Measurements from ENCODE around the gene PDAP1.
"Not testable (repeated sequence)": the region's sequence is repeated elsewhere in the genome, so short reads cannot be mapped to it uniquely, and the experiment has no call there.

PDAP1 gene

GRCh38 chr7:99380032-99380822 lies 28.2 kb downstream of the PDAP1 start:
- H3K27ac ChIP-seq (ENCODE audit: insufficient read depth, low read length, poor library complexity, severe bottlenecking), result peak overlapping the region; percentile 98
- peaks cover 52% of the 10 kb centered on the region for H3K4me1 ChIP-seq (ENCODE audit: control insufficient read depth, insufficient read depth, low read length, poor library complexity, severe bottlenecking)
- H3K9me3 ChIP-seq (ENCODE audit: control insufficient read depth, low read length), result no peaks in the 10 kb centered on the region
- peak overlapping the region; percentile 35 for H3K4me3 ChIP-seq (ENCODE audit: insufficient read depth, low read depth, low read length, poor library complexity, severe bottlenecking)
- DNase-seq, result peak in 2 of 3 donors; percentile 23 to 24
- H3K36me3 ChIP-seq (ENCODE audit: control insufficient read depth, insufficient read depth, low read length), result peaks cover 22% of the 10 kb centered on the region
- H3K27me3 ChIP-seq (replicated peaks; ENCODE audit: control insufficient read depth, insufficient read depth, low read length, poor library complexity, severe bottlenecking), result no peaks in the 10 kb centered on the region

GRCh38 chr7:99379693-99380031 lies 28.7 kb downstream of the PDAP1 start:
- Histone ChIP-seq H3K27ac (ENCODE audit: insufficient read depth, low read length, poor library complexity, severe bottlenecking) (peak overlapping the region; percentile 98), H3K4me1 (ENCODE audit: control insufficient read depth, insufficient read depth, low read length, poor library complexity, severe bottlenecking) (peaks cover 51% of the 10 kb centered on the region), H3K36me3 (ENCODE audit: control insufficient read depth, insufficient read depth, low read length) (peaks cover 22% of the 10 kb centered on the region), H3K4me3 (ENCODE audit: insufficient read depth, low read depth, low read length, poor library complexity, severe bottlenecking) (peak overlapping the region; percentile 35)
- H3K27me3 ChIP-seq (replicated peaks; ENCODE audit: control insufficient read depth, insufficient read depth, low read length, poor library complexity, severe bottlenecking); DNase-seq; H3K9me3 ChIP-seq (ENCODE audit: control insufficient read depth, low read length): not testable (repeated sequence)

GRCh38 chr7:99379043-99379577 lies 29.3 kb downstream of the PDAP1 start:
- H3K27me3 ChIP-seq (replicated peaks; ENCODE audit: control insufficient read depth, insufficient read depth, low read length, poor library complexity, severe bottlenecking), result no peaks in the 10 kb centered on the region
- H3K4me1 ChIP-seq (ENCODE audit: control insufficient read depth, insufficient read depth, low read length, poor library complexity, severe bottlenecking), result peaks cover 51% of the 10 kb centered on the region
- peak overlapping the region; percentile 35 for H3K4me3 ChIP-seq (ENCODE audit: insufficient read depth, low read depth, low read length, poor library complexity, severe bottlenecking)
- DNase-seq, result peak; percentile 60 to 67 (median 63)
- H3K36me3 ChIP-seq (ENCODE audit: control insufficient read depth, insufficient read depth, low read length), result peaks cover 17% of the 10 kb centered on the region
- H3K9me3 ChIP-seq (ENCODE audit: control insufficient read depth, low read length), result no peaks in the 10 kb centered on the region
- H3K27ac ChIP-seq (ENCODE audit: insufficient read depth, low read length, poor library complexity, severe bottlenecking), result peak overlapping the region; percentile 98

GRCh38 chr7:99375070-99375807 lies 33.2 kb downstream of the PDAP1 start:
- peak; percentile 49 to 64 (median 61) for DNase-seq
- H3K4me1 ChIP-seq (ENCODE audit: control insufficient read depth, insufficient read depth, low read length, poor library complexity, severe bottlenecking), result peaks cover 26% of the 10 kb centered on the region
- no peaks in the 10 kb centered on the region for H3K27me3 ChIP-seq (replicated peaks; ENCODE audit: control insufficient read depth, insufficient read depth, low read length, poor library complexity, severe bottlenecking)
- peak overlapping the region; percentile 92 for H3K27ac ChIP-seq (ENCODE audit: insufficient read depth, low read length, poor library complexity, severe bottlenecking)
- H3K4me3 ChIP-seq (ENCODE audit: insufficient read depth, low read depth, low read length, poor library complexity, severe bottlenecking), result peak overlapping the region; percentile 88
- H3K9me3 ChIP-seq (ENCODE audit: control insufficient read depth, low read length), result no peaks in the 10 kb centered on the region
- H3K36me3 ChIP-seq (ENCODE audit: control insufficient read depth, insufficient read depth, low read length), result peaks cover 12% of the 10 kb centered on the region

GRCh38 chr7:99374111-99375064 lies 34.0 kb downstream of the PDAP1 start, which contains the start of gene ARPC1B:
TSS of gene ARPC1B (plus strand) at chr7:99374730. CDS start at chr7:99385715, 10,985 bp downstream.
- Histone ChIP-seq H3K27ac (ENCODE audit: insufficient read depth, low read length, poor library complexity, severe bottlenecking) (peak within 1 kb of the TSS; percentile 92), H3K4me3 (ENCODE audit: insufficient read depth, low read depth, low read length, poor library complexity, severe bottlenecking) (peak within 1 kb of the TSS; percentile 88), H3K27me3 (replicated peaks; ENCODE audit: control insufficient read depth, insufficient read depth, low read length, poor library complexity, severe bottlenecking) (no peaks in the 10 kb centered on the region), H3K4me1 (ENCODE audit: control insufficient read depth, insufficient read depth, low read length, poor library complexity, severe bottlenecking) (peaks cover 17% of the 10 kb centered on the region), H3K9me3 (ENCODE audit: control insufficient read depth, low read length) (no peaks in the 10 kb centered on the region), H3K36me3 (ENCODE audit: control insufficient read depth, insufficient read depth, low read length) (peaks cover 12% of the 10 kb centered on the region)
- peak; percentile 75 to 78 (median 78) for DNase-seq

GRCh38 chr7:99373091-99374066 lies 35.0 kb downstream of the PDAP1 start:
- H3K27ac ChIP-seq (ENCODE audit: insufficient read depth, low read length, poor library complexity, severe bottlenecking), result no peak overlapping the region
- H3K9me3 ChIP-seq (ENCODE audit: control insufficient read depth, low read length), result no peaks in the 10 kb centered on the region
- H3K4me3 ChIP-seq (ENCODE audit: insufficient read depth, low read depth, low read length, poor library complexity, severe bottlenecking), result peak overlapping the region; percentile 88
- no peak for DNase-seq
- peaks cover 12% of the 10 kb centered on the region for H3K36me3 ChIP-seq (ENCODE audit: control insufficient read depth, insufficient read depth, low read length)
- no peaks in the 10 kb centered on the region for H3K27me3 ChIP-seq (replicated peaks; ENCODE audit: control insufficient read depth, insufficient read depth, low read length, poor library complexity, severe bottlenecking)
- peaks cover 11% of the 10 kb centered on the region for H3K4me1 ChIP-seq (ENCODE audit: control insufficient read depth, insufficient read depth, low read length, poor library complexity, severe bottlenecking)

GRCh38 chr7:99372275-99373090 lies 35.9 kb downstream of the PDAP1 start:
- Histone ChIP-seq H3K4me1 (ENCODE audit: control insufficient read depth, insufficient read depth, low read length, poor library complexity, severe bottlenecking) (peaks cover 9% of the 10 kb centered on the region), H3K27ac (ENCODE audit: insufficient read depth, low read length, poor library complexity, severe bottlenecking) (no peak overlapping the region), H3K9me3 (ENCODE audit: control insufficient read depth, low read length) (no peaks in the 10 kb centered on the region), H3K27me3 (replicated peaks; ENCODE audit: control insufficient read depth, insufficient read depth, low read length, poor library complexity, severe bottlenecking) (no peaks in the 10 kb centered on the region), H3K4me3 (ENCODE audit: insufficient read depth, low read depth, low read length, poor library complexity, severe bottlenecking) (no peak overlapping the region), H3K36me3 (ENCODE audit: control insufficient read depth, insufficient read depth, low read length) (peaks cover 3% of the 10 kb centered on the region)
- no peak for DNase-seq

- H3K4me1 ChIP-seq (ENCODE audit: control insufficient read depth, insufficient read depth, low read length, poor library complexity, severe bottlenecking), result peaks cover 9% of the 10 kb centered on the region
- DNase-seq, result no peak
- peaks cover 5% of the 10 kb centered on the region for H3K36me3 ChIP-seq (ENCODE audit: control insufficient read depth, insufficient read depth, low read length)
- H3K9me3 ChIP-seq (ENCODE audit: control insufficient read depth, low read length), result no peaks in the 10 kb centered on the region
- no peak overlapping the region for H3K4me3 ChIP-seq (ENCODE audit: insufficient read depth, low read depth, low read length, poor library complexity, severe bottlenecking)
- no peaks in the 10 kb centered on the region for H3K27me3 ChIP-seq (replicated peaks; ENCODE audit: control insufficient read depth, insufficient read depth, low read length, poor library complexity, severe bottlenecking)
- no peak overlapping the region for H3K27ac ChIP-seq (ENCODE audit: insufficient read depth, low read length, poor library complexity, severe bottlenecking)
Measured at GRCh38 chr7:99371376-99371920, 36.9 kb downstream of the PDAP1 start.

Measured in effector memory CD4-positive, alpha-beta T cell (primary cell).